GM13976 (cell line): ENCODE measurements around the gene APLNR.

Experiments
- DNase-seq: peaks from one replicate; pipeline ENCODE4 v3.0.0; 2012; ENCODE audit warnings: low spot score
- CTCF ChIP-seq: IDR thresholded peaks from 2 replicates; pipeline ENCODE4 v1.5.1; 2012; ENCODE audit warnings: borderline replicate concordance, mild to moderate bottlenecking; ENCODE audit not compliant: insufficient read depth; ENCODE audit errors: extremely low read depth, missing control alignments, control extremely low read depth
- in situ Hi-C: fragments of 300-500 bp; cut with MboI; formaldehyde crosslinking; loops from one replicate; pipeline ENCODE4 v1.12.0; 2022; ENCODE audit warnings: low sequenced_read_pairs, mixed read lengths, inconsistent platforms; ENCODE audit not compliant: unreplicated experiment

Gene APLNR

GRCh38 chr11:57191311-57192219 lies 45.5 kb downstream of the APLNR start:
- in situ Hi-C loops, result no loop called here
- no peak for DNase-seq
- TF ChIP-seq CTCF, result no peak

- no peak for TF ChIP-seq CTCF
Observed at GRCh38 chr11:57190548-57190947, 46.5 kb downstream of the APLNR start.

More at GRCh38 chr11:57190548-57190947, 46.5 kb downstream of the APLNR start:
- no peak for DNase-seq
- in situ Hi-C loops, result no loop called here
